Activated naive CD4-positive, alpha-beta T cell (primary cell): Measurements from ENCODE around the gene GMPS.
"Not testable (repeated sequence)": the region's sequence is repeated elsewhere in the genome, so short reads cannot be mapped to it uniquely, and the experiment has no call there.

Experiments
- DNase-seq, 4 experiments: peaks; one replicate each; lab custom pipeline; 2025; lab: John Stamatoyannopoulos, UW

The GMPS gene

DNA sequence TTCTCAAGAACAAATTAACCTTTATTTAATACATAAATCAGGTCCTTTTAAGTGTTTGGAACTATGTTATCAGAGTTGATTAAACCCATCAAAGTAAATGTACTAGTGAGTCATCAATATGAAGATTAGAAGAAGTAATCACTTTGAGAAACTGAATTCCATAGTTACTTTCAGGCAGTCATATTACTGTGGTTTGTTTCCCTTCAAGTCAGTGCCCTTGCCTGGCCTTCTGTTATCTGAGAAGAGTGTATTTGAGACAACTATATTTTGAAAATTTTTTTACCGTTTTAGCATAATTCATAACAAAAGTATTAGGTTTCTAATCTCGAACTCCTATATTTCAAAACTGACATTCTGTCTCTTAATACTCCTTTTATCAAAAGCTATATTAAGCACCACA is 73.6 kb downstream of the GMPS start:
- DNase-seq = no peak

GRCh38 chr3:155946178-155946577 is 75.7 kb downstream of the GMPS start:
- no peak for DNase-seq

DNA sequence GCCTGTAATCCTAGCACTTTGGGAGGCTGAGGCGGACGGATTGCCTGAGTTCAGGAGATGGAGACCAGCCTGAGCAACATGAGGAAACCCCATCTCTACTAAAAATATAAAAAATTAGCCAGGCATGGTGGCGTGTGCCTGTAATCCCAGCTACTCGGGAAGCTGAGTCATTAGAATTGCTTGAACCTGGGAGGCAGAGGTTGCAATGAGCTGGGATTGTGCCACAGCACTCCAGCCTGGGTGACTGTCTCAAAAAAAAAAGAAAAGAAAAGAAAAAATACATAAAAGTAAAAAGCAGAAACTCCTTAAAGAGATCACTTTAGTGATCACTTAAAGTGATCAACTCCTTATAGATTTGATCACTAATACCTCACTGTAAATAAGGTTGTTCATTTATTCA is 78.0 kb downstream of the GMPS start:
- no peak for DNase-seq

DNA sequence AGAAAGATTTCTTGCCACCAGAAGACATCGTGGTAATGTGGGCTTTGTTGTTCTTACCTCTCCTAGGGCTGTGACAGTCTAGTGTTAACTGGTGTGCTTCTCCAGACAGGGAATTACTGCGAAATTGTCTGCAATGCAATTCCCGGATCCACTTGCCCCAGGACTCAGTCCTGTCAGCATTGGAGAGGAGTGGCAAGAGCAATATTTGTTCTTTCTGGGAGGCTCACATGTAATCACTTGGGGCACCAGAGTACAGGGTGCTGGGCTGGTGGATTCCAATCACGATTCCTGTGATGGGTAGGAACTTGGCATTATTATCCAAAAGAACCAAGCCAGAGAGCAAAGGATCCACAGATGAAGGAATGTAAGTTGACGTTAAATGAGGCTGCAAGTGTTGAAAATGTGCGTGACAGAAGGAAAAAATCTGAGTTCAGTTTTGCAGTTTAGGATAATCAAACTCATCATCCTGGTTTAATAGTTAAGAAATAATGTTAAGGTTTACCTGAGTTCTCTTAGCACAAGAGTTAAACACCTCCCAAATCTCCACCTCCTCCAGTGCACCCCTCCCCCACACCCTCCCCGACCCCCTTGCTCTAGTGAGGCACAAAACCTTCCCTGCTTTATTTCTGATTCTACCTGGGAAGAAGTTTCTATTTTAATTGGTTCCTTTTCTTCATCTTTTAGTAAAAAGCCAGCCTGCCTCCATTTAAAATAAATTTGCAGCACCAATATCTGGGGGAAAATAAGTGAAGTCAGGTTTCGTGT is 79.2 kb downstream of the GMPS start:
- DNase-seq = no peak

- DNase-seq = no peak
These were observed 86.3 kb downstream of the GMPS start for GRCh38 chr3:155956508-155957411.

- DNase-seq = no peak
These were observed 87.0 kb downstream of the GMPS start for GRCh38 chr3:155957412-155957880.

GRCh38 chr3:155958676-155959075 is 88.2 kb downstream of the GMPS start:
- DNase-seq = no peak

DNA sequence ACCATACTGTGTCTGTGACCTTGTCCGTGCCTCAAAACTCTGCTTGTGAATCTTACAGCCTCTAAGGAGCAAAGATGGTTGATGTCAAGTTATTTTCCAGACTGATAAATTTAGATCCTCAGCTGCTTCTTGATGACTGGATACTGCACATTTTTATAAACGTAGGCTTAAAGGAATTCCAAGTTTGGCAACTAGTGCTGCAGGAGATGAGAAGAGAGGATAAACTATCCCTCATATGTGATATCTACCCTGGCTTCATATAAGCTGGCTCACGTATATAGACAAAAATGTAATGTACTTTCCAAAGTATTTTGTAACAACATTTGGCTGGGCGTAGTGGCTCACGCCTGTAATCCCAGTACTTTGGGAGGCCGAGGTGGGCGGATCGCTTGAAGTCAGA is 89.6 kb downstream of the GMPS start:
- no peak for DNase-seq

- DNase-seq = not testable (repeated sequence)
These were observed 90.6 kb downstream of the GMPS start for GRCh38 chr3:155961044-155961443.

- DNase-seq = no peak
These were observed 93.1 kb downstream of the GMPS start for GRCh38 chr3:155963570-155963969.

GRCh38 chr3:155970398-155970797 is 99.9 kb downstream of the GMPS start:
- DNase-seq = no peak

- DNase-seq = no peak
These were observed 102.6 kb downstream of the GMPS start for GRCh38 chr3:155972885-155973584.

DNA sequence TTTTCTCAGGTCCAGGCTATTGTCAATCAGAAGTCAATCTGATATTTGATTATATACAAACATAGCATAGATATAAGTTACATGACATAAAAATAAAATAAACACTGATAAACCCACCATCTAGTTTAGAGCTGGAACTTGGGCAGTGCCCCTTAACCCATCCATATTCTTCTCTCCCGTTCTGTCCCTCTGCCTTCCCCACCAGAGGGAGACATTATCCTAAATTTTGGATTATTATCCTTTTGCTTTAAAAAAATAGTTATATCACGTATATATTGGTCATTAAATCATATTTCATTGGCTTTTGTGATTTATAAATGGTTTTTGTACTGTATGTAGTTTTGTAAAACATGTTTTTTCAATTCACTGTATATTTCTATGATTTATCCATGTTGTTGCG is 107.9 kb downstream of the GMPS start:
- no peak for DNase-seq

DNA sequence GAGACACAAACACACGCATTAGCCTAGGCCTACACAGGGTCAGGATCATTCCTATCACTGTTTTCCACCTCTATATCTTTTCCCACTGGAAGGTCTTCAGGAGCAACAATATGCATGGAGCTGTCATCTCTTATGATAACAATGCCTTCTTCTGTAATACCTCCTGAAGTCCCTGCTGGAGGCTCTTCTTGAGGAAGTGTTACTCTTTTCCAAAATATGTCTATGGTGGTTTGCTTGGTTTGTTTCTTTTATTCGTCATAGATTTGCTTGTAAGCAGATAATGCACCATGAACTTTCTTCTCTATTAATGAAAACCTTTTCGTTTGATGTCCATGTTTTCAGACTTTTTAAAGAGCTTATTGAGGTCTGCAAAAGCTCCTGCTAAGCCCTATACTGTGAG is 109.3 kb downstream of the GMPS start:
- no peak for DNase-seq

DNA sequence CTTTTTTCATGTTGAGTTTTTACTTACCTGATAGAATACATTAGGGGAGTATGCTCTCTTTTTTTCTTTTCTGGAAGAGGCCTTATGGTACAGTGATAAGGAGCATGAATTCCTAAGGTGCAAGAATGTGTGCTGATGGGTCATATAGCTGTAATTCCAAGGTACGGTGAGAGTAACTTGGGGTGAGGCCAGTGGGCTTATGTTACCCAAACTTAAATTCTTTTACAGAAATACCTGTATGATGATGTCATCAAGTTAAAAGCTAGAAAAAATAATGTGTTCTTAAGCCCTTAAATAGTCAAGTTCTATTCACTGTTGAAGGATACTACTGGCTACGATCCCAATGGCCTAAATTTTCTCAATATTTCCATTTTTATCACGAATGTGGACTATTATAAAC is 111.2 kb downstream of the GMPS start:
- DNase-seq = no peak

GRCh38 chr3:155983834-155984474 is 113.5 kb downstream of the GMPS start:
- no peak for DNase-seq

GRCh38 chr3:155984791-155985417 is 114.5 kb downstream of the GMPS start:
- DNase-seq = no peak

GRCh38 chr3:155989536-155989935 is 119.1 kb downstream of the GMPS start:
- DNase-seq = no peak

DNA sequence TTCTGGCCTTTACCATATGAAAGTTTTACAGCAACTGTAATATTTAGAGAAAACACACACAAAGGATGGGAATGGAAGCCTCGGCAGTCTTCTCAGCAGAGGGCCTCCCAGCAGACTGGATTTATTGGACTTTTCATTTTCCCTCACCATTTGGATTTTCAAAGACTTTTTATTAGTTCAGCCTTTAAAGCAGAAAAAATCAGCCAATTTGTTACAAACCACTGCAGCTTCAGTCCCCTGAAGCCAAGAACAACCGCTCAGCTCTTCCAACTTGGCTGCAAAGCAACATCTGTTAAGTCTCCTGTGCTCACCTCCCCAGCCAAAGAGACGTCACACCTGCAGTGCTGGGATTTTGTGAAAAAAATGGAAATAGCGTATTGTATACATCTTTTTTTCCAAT is 120.8 kb downstream of the GMPS start:
- no peak for DNase-seq

GRCh38 chr3:155991847-155992246 is 121.4 kb downstream of the GMPS start:
- no peak for DNase-seq
